Measurements from ENCODE around the gene GPR160. TPM values are rescaled to one million over a fixed set of nuclear protein-coding genes. Genes with fewer than 3 reads are reported as not detected.

Gene GPR160
- total and polyA plus RNA-seq, 9 of the 15 experiments (the other 6 are each of a cell fraction or from before 2014, with no cell fraction given) = 1.3 to 10.5 (median 8.3) TPM

DNA sequence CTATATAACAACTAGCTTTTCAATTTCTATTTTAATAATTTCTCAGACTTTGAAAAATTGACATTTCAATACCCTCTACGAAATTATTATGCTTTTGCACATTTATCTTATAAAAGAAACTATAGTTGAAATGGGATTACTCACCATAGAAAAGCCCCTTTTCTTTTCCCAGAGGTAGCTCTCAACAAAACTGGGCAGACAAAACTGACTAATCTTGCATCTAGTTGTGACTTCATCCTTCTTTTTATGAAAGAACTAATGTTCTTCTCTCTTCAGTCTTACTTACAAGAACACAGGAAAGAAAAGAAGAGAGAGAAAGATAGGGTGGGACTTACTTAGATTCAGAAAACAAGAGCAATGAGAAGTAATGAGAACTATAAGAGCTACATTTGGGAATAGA, 61.0 kb downstream of the GPR160 start (continued):
- no peak for TF ChIP-seq RAD21 (CRISPR knock-in tag; conservative IDR thresholded peaks at IDR 0.05 in 1 of 2, IDR thresholded peaks at IDR 0.05 in 1 of 2)
- TF ChIP-seq, protein P1, sequence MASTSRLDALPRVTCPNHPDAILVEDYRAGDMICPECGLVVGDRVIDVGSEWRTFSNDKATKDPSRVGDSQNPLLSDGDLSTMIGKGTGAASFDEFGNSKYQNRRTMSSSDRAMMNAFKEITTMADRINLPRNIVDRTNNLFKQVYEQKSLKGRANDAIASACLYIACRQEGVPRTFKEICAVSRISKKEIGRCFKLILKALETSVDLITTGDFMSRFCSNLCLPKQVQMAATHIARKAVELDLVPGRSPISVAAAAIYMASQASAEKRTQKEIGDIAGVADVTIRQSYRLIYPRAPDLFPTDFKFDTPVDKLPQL (IDR thresholded peaks at IDR 0.05; ENCODE audit: extremely low read depth, insufficient read length) = no peak
- no peak for TF ChIP-seq ZKSCAN1 (IDR thresholded peaks at IDR 0.05; ENCODE audit: low read depth, low read length)
- TF ChIP-seq, protein P2, sequence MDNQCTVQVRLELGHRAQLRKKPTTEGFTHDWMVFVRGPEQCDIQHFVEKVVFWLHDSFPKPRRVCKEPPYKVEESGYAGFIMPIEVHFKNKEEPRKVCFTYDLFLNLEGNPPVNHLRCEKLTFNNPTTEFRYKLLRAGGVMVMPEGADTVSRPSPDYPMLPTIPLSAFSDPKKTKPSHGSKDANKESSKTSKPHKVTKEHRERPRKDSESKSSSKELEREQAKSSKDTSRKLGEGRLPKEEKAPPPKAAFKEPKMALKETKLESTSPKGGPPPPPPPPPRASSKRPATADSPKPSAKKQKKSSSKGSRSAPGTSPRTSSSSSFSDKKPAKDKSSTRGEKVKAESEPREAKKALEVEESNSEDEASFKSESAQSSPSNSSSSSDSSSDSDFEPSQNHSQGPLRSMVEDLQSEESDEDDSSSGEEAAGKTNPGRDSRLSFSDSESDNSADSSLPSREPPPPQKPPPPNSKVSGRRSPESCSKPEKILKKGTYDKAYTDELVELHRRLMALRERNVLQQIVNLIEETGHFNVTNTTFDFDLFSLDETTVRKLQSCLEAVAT (IDR thresholded peaks at IDR 0.05) = no peak
- TF ChIP-seq, protein P3, sequence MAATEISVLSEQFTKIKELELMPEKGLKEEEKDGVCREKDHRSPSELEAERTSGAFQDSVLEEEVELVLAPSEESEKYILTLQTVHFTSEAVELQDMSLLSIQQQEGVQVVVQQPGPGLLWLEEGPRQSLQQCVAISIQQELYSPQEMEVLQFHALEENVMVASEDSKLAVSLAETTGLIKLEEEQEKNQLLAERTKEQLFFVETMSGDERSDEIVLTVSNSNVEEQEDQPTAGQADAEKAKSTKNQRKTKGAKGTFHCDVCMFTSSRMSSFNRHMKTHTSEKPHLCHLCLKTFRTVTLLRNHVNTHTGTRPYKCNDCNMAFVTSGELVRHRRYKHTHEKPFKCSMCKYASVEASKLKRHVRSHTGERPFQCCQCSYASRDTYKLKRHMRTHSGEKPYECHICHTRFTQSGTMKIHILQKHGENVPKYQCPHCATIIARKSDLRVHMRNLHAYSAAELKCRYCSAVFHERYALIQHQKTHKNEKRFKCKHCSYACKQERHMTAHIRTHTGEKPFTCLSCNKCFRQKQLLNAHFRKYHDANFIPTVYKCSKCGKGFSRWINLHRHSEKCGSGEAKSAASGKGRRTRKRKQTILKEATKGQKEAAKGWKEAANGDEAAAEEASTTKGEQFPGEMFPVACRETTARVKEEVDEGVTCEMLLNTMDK (IDR thresholded peaks at IDR 0.05; ENCODE audit: borderline replicate concordance, insufficient read depth, low read depth, low read length, poor library complexity, severe bottlenecking) = no peak
- no peak for TF ChIP-seq BCOR (IDR thresholded peaks at IDR 0.05)
- TF ChIP-seq, protein P4, sequence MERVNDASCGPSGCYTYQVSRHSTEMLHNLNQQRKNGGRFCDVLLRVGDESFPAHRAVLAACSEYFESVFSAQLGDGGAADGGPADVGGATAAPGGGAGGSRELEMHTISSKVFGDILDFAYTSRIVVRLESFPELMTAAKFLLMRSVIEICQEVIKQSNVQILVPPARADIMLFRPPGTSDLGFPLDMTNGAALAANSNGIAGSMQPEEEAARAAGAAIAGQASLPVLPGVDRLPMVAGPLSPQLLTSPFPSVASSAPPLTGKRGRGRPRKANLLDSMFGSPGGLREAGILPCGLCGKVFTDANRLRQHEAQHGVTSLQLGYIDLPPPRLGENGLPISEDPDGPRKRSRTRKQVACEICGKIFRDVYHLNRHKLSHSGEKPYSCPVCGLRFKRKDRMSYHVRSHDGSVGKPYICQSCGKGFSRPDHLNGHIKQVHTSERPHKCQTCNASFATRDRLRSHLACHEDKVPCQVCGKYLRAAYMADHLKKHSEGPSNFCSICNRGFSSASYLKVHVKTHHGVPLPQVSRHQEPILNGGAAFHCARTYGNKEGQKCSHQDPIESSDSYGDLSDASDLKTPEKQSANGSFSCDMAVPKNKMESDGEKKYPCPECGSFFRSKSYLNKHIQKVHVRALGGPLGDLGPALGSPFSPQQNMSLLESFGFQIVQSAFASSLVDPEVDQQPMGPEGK (CRISPR knock-in tag; IDR thresholded peaks at IDR 0.05; ENCODE audit: borderline replicate concordance) = no peak
- TF ChIP-seq, protein P5, sequence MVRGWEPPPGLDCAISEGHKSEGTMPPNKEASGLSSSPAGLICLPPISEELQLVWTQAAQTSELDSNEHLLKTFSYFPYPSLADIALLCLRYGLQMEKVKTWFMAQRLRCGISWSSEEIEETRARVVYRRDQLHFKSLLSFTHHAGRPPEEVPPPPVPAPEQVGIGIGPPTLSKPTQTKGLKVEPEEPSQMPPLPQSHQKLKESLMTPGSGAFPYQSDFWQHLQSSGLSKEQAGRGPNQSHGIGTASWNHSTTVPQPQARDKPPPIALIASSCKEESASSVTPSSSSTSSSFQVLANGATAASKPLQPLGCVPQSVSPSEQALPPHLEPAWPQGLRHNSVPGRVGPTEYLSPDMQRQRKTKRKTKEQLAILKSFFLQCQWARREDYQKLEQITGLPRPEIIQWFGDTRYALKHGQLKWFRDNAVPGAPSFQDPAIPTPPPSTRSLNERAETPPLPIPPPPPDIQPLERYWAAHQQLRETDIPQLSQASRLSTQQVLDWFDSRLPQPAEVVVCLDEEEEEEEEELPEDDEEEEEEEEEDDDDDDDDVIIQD (CRISPR knock-in tag; IDR thresholded peaks at IDR 0.05) = no peak
- TF ChIP-seq, protein P6, sequence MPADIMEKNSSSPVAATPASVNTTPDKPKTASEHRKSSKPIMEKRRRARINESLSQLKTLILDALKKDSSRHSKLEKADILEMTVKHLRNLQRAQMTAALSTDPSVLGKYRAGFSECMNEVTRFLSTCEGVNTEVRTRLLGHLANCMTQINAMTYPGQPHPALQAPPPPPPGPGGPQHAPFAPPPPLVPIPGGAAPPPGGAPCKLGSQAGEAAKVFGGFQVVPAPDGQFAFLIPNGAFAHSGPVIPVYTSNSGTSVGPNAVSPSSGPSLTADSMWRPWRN (IDR thresholded peaks at IDR 0.05; ENCODE audit: low read depth) = no peak
- TF ChIP-seq, protein P7, sequence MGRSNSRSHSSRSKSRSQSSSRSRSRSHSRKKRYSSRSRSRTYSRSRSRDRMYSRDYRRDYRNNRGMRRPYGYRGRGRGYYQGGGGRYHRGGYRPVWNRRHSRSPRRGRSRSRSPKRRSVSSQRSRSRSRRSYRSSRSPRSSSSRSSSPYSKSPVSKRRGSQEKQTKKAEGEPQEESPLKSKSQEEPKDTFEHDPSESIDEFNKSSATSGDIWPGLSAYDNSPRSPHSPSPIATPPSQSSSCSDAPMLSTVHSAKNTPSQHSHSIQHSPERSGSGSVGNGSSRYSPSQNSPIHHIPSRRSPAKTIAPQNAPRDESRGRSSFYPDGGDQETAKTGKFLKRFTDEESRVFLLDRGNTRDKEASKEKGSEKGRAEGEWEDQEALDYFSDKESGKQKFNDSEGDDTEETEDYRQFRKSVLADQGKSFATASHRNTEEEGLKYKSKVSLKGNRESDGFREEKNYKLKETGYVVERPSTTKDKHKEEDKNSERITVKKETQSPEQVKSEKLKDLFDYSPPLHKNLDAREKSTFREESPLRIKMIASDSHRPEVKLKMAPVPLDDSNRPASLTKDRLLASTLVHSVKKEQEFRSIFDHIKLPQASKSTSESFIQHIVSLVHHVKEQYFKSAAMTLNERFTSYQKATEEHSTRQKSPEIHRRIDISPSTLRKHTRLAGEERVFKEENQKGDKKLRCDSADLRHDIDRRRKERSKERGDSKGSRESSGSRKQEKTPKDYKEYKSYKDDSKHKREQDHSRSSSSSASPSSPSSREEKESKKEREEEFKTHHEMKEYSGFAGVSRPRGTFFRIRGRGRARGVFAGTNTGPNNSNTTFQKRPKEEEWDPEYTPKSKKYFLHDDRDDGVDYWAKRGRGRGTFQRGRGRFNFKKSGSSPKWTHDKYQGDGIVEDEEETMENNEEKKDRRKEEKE (IDR thresholded peaks at IDR 0.05; ENCODE audit: borderline replicate concordance in 1 of 2, control insufficient read depth in 1 of 2, low read depth in 2 of 2, low read length in 1 of 2) = no peak
- TF ChIP-seq HNRNPH1 (optimal IDR thresholded peaks at IDR 0.05; ENCODE audit: low read depth, low read length) = no peak
- no peak for TF ChIP-seq FOS (IDR thresholded peaks at IDR 0.05; ENCODE audit: extremely low read depth, insufficient read length)
- no peak for TF ChIP-seq NCOA2 (IDR thresholded peaks at IDR 0.05; ENCODE audit: partially characterized antibody in 2 of 2)
- TF ChIP-seq CBX2 (IDR thresholded peaks at IDR 0.05; ENCODE audit: insufficient read depth, low read length, poor library complexity, severe bottlenecking) = no peak

Data from K562 (cell line).